ENCODE data around the gene PIK3R3. TPM values are rescaled to one million over a fixed set of nuclear protein-coding genes. Genes with fewer than 3 reads are reported as not detected.
A peak's percentile ranks its signal among the peaks of the same experiment; 100 is the strongest.

Gene PIK3R3
- polyA plus RNA-seq, 1 donor (not counting 4 experiments of a cell fraction or from before 2014, with no cell fraction given), result 11.9 TPM

GRCh38 chr1:46065405-46065804 lies 67.0 kb downstream of the PIK3R3 start:
- Histone ChIP-seq H3K4me2 (ENCODE audit: control insufficient read depth, extremely low read depth, insufficient read depth, low read depth, low read length) (peak overlapping the region; percentile 47), H3K79me2 (ENCODE audit: control insufficient read depth, insufficient read depth, low read length) (no peaks in the 10 kb centered on the region), H3K27ac (ENCODE audit: control insufficient read depth, insufficient read depth, low read length) (no peak overlapping the region), H3K4me1 (ENCODE audit: control insufficient read depth, extremely low read depth, insufficient read depth, low read length) (peaks cover 4% of the 10 kb centered on the region), H4K20me1 (ENCODE audit: control insufficient read depth, extremely low read depth, insufficient read depth, low read length) (no peaks in the 10 kb centered on the region), H3K4me3 (ENCODE audit: control insufficient read depth in 2 of 3, extremely low read depth in 1 of 3, insufficient read depth in 2 of 3, low read depth in 1 of 3, low read length in 3 of 3) (no peak overlapping the region), H3K27me3 (ENCODE audit: control insufficient read depth, extremely low read depth, insufficient read depth, low read length) (no peaks in the 10 kb centered on the region), H2AFZ (ENCODE audit: control insufficient read depth, low read length) (peak overlapping the region; percentile 39), H3K9ac (ENCODE audit: control insufficient read depth, extremely low read depth, insufficient read depth, low read length) (no peak overlapping the region), H3K36me3 (ENCODE audit: control insufficient read depth in 2 of 2, extremely low read depth in 1 of 2, insufficient read depth in 2 of 2, low read length in 2 of 2) (peaks cover 0 to 3% of the 10 kb centered on the region in 2 experiments), H3K9me3 (ENCODE audit: control insufficient read depth, low read depth, low read length) (no peaks in the 10 kb centered on the region), H3K9me1 (ENCODE audit: control insufficient read depth, extremely low read depth, insufficient read depth, low read length) (no peaks in the 10 kb centered on the region)
- TF ChIP-seq, protein P1, sequence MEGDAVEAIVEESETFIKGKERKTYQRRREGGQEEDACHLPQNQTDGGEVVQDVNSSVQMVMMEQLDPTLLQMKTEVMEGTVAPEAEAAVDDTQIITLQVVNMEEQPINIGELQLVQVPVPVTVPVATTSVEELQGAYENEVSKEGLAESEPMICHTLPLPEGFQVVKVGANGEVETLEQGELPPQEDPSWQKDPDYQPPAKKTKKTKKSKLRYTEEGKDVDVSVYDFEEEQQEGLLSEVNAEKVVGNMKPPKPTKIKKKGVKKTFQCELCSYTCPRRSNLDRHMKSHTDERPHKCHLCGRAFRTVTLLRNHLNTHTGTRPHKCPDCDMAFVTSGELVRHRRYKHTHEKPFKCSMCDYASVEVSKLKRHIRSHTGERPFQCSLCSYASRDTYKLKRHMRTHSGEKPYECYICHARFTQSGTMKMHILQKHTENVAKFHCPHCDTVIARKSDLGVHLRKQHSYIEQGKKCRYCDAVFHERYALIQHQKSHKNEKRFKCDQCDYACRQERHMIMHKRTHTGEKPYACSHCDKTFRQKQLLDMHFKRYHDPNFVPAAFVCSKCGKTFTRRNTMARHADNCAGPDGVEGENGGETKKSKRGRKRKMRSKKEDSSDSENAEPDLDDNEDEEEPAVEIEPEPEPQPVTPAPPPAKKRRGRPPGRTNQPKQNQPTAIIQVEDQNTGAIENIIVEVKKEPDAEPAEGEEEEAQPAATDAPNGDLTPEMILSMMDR (optimal IDR thresholded peaks at IDR 0.05 in 1 of 3, IDR thresholded peaks at IDR 0.05 in 1 of 3, conservative IDR thresholded peaks at IDR 0.05 in 1 of 3; ENCODE audit: extremely low read depth in 1 of 3, insufficient read depth in 2 of 3, low read length in 3 of 3), result no peak
- TF ChIP-seq EZH2 (IDR thresholded peaks at IDR 0.05; ENCODE audit: low read length), result no peak
- DNase-seq (ENCODE audit: low read depth, low spot score) (no peak), FAIRE-seq (peak; percentile 53)
- dilution Hi-C loops (cut with MboI; ENCODE audit: extremely low pct_ligation_motif_present, low sequenced_read_pairs), result no loop called here

- Histone ChIP-seq H3K4me2 (ENCODE audit: control insufficient read depth, extremely low read depth, insufficient read depth, low read depth, low read length) (no peak overlapping the region), H3K4me3 (ENCODE audit: control insufficient read depth in 2 of 3, extremely low read depth in 1 of 3, insufficient read depth in 2 of 3, low read depth in 1 of 3, low read length in 3 of 3) (no peak overlapping the region), H4K20me1 (ENCODE audit: control insufficient read depth, extremely low read depth, insufficient read depth, low read length) (no peaks in the 10 kb centered on the region), H3K9me3 (ENCODE audit: control insufficient read depth, low read depth, low read length) (no peaks in the 10 kb centered on the region), H3K27me3 (ENCODE audit: control insufficient read depth, extremely low read depth, insufficient read depth, low read length) (no peaks in the 10 kb centered on the region), H3K79me2 (ENCODE audit: control insufficient read depth, insufficient read depth, low read length) (no peaks in the 10 kb centered on the region), H2AFZ (ENCODE audit: control insufficient read depth, low read length) (no peak overlapping the region), H3K9me1 (ENCODE audit: control insufficient read depth, extremely low read depth, insufficient read depth, low read length) (no peaks in the 10 kb centered on the region), H3K4me1 (ENCODE audit: control insufficient read depth, extremely low read depth, insufficient read depth, low read length) (peaks cover 4% of the 10 kb centered on the region), H3K36me3 (ENCODE audit: control insufficient read depth in 2 of 2, extremely low read depth in 1 of 2, insufficient read depth in 2 of 2, low read length in 2 of 2) (peaks cover 0 to 3% of the 10 kb centered on the region in 2 experiments), H3K9ac (ENCODE audit: control insufficient read depth, extremely low read depth, insufficient read depth, low read length) (no peak overlapping the region), H3K27ac (ENCODE audit: control insufficient read depth, insufficient read depth, low read length) (no peak overlapping the region)
- FAIRE-seq, result no peak
- TF ChIP-seq, protein P1 (optimal IDR thresholded peaks at IDR 0.05 in 1 of 3, IDR thresholded peaks at IDR 0.05 in 1 of 3, conservative IDR thresholded peaks at IDR 0.05 in 1 of 3; ENCODE audit: extremely low read depth in 1 of 3, insufficient read depth in 2 of 3, low read length in 3 of 3), result no peak
- no peak for TF ChIP-seq EZH2 (IDR thresholded peaks at IDR 0.05; ENCODE audit: low read length)
- no peak for DNase-seq (ENCODE audit: low read depth, low spot score)
- dilution Hi-C loops (cut with MboI; ENCODE audit: extremely low pct_ligation_motif_present, low sequenced_read_pairs), result no loop called here
Observed at GRCh38 chr1:46064708-46065107, 67.7 kb downstream of the PIK3R3 start.

Data from keratinocyte (primary cell).